Measurements from ENCODE around the gene LRMDA.

LRMDA gene

GRCh38 chr10:75902816-75903215 is 471.4 kb downstream of the LRMDA start:
- TF ChIP-seq, protein P1, sequence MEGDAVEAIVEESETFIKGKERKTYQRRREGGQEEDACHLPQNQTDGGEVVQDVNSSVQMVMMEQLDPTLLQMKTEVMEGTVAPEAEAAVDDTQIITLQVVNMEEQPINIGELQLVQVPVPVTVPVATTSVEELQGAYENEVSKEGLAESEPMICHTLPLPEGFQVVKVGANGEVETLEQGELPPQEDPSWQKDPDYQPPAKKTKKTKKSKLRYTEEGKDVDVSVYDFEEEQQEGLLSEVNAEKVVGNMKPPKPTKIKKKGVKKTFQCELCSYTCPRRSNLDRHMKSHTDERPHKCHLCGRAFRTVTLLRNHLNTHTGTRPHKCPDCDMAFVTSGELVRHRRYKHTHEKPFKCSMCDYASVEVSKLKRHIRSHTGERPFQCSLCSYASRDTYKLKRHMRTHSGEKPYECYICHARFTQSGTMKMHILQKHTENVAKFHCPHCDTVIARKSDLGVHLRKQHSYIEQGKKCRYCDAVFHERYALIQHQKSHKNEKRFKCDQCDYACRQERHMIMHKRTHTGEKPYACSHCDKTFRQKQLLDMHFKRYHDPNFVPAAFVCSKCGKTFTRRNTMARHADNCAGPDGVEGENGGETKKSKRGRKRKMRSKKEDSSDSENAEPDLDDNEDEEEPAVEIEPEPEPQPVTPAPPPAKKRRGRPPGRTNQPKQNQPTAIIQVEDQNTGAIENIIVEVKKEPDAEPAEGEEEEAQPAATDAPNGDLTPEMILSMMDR (IDR thresholded peaks at IDR 0.05; ENCODE audit: low read depth, low read length, missing control alignments) = no peak
- in situ Hi-C loops (cut with HindIII; ENCODE audit: low sequenced_read_pairs) = no loop called here
- no peak overlapping the region for H3K4me3 ChIP-seq (ENCODE audit: low read depth, low read length)
- no peak for DNase-seq (ENCODE audit: low read depth)

- TF ChIP-seq, protein P1 (IDR thresholded peaks at IDR 0.05; ENCODE audit: low read depth, low read length, missing control alignments) = no peak
- DNase-seq (ENCODE audit: low read depth) = no peak
- in situ Hi-C loops (cut with HindIII; ENCODE audit: low sequenced_read_pairs) = no loop called here
Measured at GRCh38 chr10:75904499-75905283, 473.3 kb downstream of the LRMDA start.

DNA sequence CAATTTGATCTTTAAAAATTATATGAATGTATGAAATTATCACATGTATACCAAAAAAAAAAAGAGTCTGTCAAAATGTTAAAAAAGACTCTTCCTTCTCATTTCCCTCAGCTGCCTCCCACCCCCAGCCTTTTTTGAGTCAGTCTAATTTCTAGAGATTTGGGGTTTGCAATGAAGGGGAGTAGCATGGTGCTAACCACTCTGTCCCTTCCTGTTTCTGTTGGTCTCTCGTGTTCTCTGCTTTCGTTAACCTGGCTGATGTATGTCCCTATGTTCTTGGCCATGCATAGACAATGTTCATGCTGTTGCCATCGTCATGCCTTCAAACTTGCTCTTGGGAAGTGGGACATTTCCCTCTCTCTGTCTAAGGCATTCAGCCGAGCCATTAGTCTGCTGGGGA is 474.1 kb downstream of the LRMDA start:
- no peak for DNase-seq (ENCODE audit: low read depth)
- H3K4me3 ChIP-seq (ENCODE audit: low read depth, low read length) = no peak overlapping the region
- TF ChIP-seq, protein P1 (IDR thresholded peaks at IDR 0.05; ENCODE audit: low read depth, low read length, missing control alignments) = no peak
- in situ Hi-C loops (cut with HindIII; ENCODE audit: low sequenced_read_pairs) = no loop called here

More at GRCh38 chr10:75904499-75905283, 473.3 kb downstream of the LRMDA start:
- H3K4me3 ChIP-seq (ENCODE audit: low read depth, low read length) = no peak overlapping the region

DNA sequence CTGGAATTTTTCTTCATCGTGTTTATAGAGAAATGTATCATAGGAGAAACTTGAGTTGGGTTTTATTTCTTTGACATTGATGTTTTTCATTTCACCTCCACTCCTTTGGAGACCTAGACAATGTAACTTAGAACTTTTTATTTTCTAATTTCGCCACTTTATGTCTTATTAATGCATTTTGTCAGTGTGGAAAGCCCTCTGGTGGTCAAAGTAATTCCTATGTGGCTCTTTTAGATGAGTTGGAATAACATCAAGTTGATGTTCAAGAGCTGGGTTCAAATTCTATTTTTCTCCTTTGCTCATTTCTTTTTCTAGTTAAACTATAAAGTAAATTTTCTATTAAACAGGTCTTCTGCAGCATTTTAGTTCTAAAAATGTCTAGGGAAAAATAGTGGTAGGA is 478.6 kb downstream of the LRMDA start:
- TF ChIP-seq, protein P1 (IDR thresholded peaks at IDR 0.05; ENCODE audit: low read depth, low read length, missing control alignments) = peak; percentile 48
- in situ Hi-C loops (cut with HindIII; ENCODE audit: low sequenced_read_pairs) = no loop called here

GRCh38 chr10:75911426-75911825 is 480.0 kb downstream of the LRMDA start:
- no peak overlapping the region for H3K4me3 ChIP-seq (ENCODE audit: low read depth, low read length)
- DNase-seq (ENCODE audit: low read depth) = no peak
- in situ Hi-C loops (cut with HindIII; ENCODE audit: low sequenced_read_pairs) = no loop called here
- TF ChIP-seq, protein P1 (IDR thresholded peaks at IDR 0.05; ENCODE audit: low read depth, low read length, missing control alignments) = no peak

More for the DNA sequence above, 478.6 kb downstream of the LRMDA start:
- DNase-seq (ENCODE audit: low read depth) = peak; percentile 35
- H3K4me3 ChIP-seq (ENCODE audit: low read depth, low read length) = no peak overlapping the region

- no peak overlapping the region for H3K4me3 ChIP-seq (ENCODE audit: low read depth, low read length)
- TF ChIP-seq, protein P1 (IDR thresholded peaks at IDR 0.05; ENCODE audit: low read depth, low read length, missing control alignments) = no peak
- in situ Hi-C loops (cut with HindIII; ENCODE audit: low sequenced_read_pairs) = no loop called here
Measured at GRCh38 chr10:75916906-75917305, 485.5 kb downstream of the LRMDA start.

More at GRCh38 chr10:75916906-75917305, 485.5 kb downstream of the LRMDA start:
- DNase-seq (ENCODE audit: low read depth) = no peak

Data from astrocyte of the cerebellum (primary cell).